A549 treated with ZK216348 at 1 μM for 4 hours (cell line): Measurements from ENCODE around the gene CDC37. TPM values are rescaled to one million over a fixed set of nuclear protein-coding genes. Genes with fewer than 3 reads are reported as not detected.

Experiments
- total RNA-seq: library from RNA; stranded (reverse); fragments of 200-300 nt; extraction: Qiagen RNA extraction; gene quantifications from 5 replicates; pipeline ENCODE4 v1.2.3, GENCODE V29; 2022; ENCODE audit warnings: low read depth

Gene CDC37
- total RNA-seq, result 152 to 223 TPM (median 191 TPM) in 5 replicates

DNA sequence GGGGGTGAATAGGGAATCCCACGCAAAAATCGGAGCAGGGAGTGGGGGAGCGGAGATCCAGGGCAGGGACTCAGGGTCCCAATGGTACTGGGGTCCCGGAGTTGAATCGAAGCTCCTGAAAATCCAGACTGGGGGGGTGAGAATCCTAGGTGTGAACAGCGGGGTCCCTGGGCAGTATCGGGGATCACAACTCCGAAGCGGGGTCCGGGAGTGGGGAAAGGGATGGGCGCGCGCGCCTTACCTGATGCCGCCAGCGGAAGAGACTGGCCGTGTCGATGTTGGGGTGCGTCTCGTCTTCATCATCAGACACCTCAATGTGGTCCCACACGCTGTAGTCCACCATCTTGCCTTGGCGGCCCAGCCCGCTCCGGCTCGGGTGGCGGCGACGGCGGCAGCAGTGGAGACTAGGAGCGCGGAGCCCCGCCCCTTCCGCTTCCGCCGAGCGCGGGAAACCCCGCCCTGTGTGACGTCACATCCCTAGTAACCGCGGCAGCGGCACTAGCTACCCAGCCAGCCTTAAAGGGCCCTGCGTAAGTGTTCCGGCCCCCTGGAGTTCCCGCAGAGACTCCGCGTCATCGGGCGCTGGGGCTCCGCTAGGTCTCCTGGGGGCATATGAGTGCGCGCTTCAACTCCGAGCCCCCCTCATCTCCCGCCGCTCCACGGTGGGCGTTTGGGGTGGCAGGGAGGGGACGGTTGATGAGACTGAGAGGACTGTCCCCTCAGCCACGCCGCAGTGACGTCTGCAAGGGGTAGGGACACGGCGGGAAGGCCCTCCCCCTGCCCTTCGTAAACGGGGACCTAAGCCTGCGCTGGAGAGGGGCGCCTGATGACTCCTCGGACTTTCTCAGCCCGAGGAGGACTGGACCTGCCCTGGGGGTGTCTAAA lies at the start of gene CDC37:
TSS of gene CDC37 (minus strand) at position 406 of the 885 bp plus-strand sequence. CDS start at position 343, 63 bp downstream.

DNA sequence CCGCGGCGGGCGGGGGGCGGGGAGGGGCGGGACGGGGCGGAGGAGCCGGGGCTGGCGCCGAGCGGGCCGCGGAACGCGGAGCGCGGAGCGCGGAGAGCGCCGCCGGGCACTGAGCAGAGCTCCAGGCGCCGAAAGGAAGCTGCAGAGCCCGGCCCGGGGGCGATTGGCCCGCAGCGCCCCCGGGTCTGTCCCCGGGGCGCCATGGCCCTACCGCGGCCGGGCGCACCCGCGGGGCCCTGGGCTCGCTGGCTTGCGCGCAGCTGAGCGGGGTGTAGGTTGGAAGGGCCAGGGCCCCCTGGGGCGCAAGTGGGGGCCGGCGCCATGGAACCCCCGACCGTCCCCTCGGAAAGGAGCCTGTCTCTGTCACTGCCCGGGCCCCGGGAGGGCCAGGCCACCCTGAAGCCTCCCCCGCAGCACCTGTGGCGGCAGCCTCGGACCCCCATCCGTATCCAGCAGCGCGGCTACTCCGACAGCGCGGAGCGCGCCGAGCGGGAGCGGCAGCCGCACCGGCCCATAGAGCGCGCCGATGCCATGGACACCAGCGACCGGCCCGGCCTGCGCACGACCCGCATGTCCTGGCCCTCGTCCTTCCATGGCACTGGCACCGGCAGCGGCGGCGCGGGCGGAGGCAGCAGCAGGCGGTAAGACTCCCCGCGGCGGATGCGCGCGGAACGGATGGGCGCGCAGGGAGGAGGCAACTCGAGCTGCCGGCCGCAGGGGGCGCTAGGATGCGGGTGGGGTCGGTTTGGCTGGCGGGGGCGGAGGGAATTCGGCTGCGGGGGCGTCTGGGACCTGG lies 17.3 kb upstream of the CDC37 start, which contains the start of gene PDE4A:
TSS of gene PDE4A (plus strand) at position 95 of the 796 bp plus-strand sequence. CDS start at position 322, 227 bp downstream.

DNA sequence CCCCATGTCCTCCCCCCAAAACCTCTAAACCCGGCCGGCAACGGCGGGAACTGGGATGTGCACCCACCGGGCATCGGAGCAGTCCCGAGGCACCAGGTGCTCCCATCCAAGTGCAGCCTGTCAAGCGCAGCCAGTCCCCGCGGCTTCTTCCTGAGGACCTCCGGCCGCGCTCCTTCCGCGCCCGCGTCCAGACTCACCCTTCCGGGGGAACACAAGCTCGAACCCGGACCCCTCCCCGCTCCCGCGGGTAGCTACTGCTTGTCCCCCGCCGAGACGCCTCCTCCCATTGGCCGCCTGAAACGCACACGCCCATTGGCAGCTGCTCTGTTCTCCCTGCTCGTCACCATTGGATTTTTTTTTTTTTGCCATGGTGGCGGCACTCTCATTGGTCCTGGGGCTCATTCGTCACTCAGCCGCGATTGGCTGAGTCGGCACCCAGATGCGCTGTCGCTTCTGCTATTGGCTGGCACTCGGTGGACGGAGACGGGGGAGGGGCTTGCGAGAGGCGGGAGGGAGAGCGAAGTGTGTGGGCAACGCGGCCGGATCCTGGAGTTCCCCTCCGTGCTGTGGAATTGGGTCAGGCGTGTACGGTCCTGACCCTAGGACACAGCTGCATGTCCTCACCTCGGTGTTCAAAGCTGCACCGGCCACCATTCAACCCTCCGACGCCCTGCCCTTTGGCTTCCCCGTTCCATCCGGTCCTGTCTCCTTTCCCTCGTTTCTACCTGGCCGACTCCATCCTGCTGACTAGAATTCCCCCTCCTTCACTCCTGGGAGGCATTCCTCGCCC lies 22.8 kb downstream of the CDC37 start, which contains the start of gene TYK2:
TSS of gene TYK2 (minus strand) at position 260 of the 790 bp plus-strand sequence. CDS start 2,166 bp downstream, outside the sequence.

Other genes with a start within 250 kb of the CDC37 start
- gene DNMT1, start 208.6 kb downstream of the CDC37 start, total RNA-seq, result 54.4 to 64.6 TPM (median 63.6 TPM) in 5 replicates
- gene S1PR2, start 172.2 kb downstream of the CDC37 start, total RNA-seq, result 0.65 to 1.2 TPM (median 0.86 TPM) in 5 replicates
- gene MRPL4, start 151.3 kb downstream of the CDC37 start, total RNA-seq, result 45.8 to 76.2 TPM (median 71.8 TPM) in 5 replicates
- gene ICAM1, start 132.4 kb downstream of the CDC37 start, total RNA-seq, result 2.9 to 4.9 TPM (median 4.2 TPM) in 5 replicates
- gene ICAM4, start 116.6 kb downstream of the CDC37 start, total RNA-seq, result 0.36 TPM in 1 of 5 replicates, not detected in the others
- 0.46 to 1.8 TPM (median 0.72 TPM) in 5 replicates for gene ICAM5, start 113.6 kb downstream of the CDC37 start, total RNA-seq
- gene ZGLP1, start 93.7 kb downstream of the CDC37 start, total RNA-seq, result 1.1 to 2.5 TPM (median 2.3 TPM) in 5 replicates
- gene FDX2, start 87.5 kb downstream of the CDC37 start, total RNA-seq, result 13.9 to 37.4 TPM (median 32.8 TPM) in 5 replicates
- 15.4 to 30.9 TPM (median 29.1 TPM) in 5 replicates for gene RAVER1, start 70.0 kb downstream of the CDC37 start, total RNA-seq
- gene ICAM3, start 63.9 kb downstream of the CDC37 start, total RNA-seq, result 6.3 to 9.9 TPM (median 8.0 TPM) in 5 replicates
- gene TYK2, start 23.0 kb downstream of the CDC37 start, total RNA-seq, result 25.9 to 50.4 TPM (median 45.7 TPM) in 5 replicates
- gene PDE4A, start 17.0 kb upstream of the CDC37 start, total RNA-seq, result 2.9 to 5.3 TPM (median 4.7 TPM) in 5 replicates
- gene KEAP1, start 99.8 kb upstream of the CDC37 start, total RNA-seq, result 46.2 to 74.0 TPM (median 59.3 TPM) in 5 replicates
- gene S1PR5, start 113.9 kb upstream of the CDC37 start, total RNA-seq, result 1.3 to 2.7 TPM (median 2.2 TPM) in 5 replicates
- 13.6 to 24.2 TPM (median 20.8 TPM) in 5 replicates for gene ATG4D, start 140.4 kb upstream of the CDC37 start, total RNA-seq
- gene KRI1, start 162.5 kb upstream of the CDC37 start, total RNA-seq, result 15.8 to 20.5 TPM (median 18.0 TPM) in 5 replicates
- gene CDKN2D, start 165.4 kb upstream of the CDC37 start, total RNA-seq, result 3.9 to 8.0 TPM (median 5.8 TPM) in 5 replicates
- 37.1 to 45.1 TPM (median 38.9 TPM) in 5 replicates for gene AP1M2, start 183.8 kb upstream of the CDC37 start, total RNA-seq
- gene SLC44A2, start 222.0 kb upstream of the CDC37 start, total RNA-seq, result 6.8 to 7.7 TPM (median 7.2 TPM) in 5 replicates